Prostate gland (tissue), 2 donors: ENCODE results near the gene INSRR.

Experiments used
- CTCF ChIP-seq, 4 experiments: fragments of 200-600 bp in 2 of 4; fragments of 450-650 bp in 2 of 4; sonication (generic) in 2 of 4; IDR thresholded peaks; 1 replicate in 3 of 4; 2 replicates in 1 of 4; pipeline ENCODE4 v1.5.1; 2016 to 2019; ENCODE audit warnings: antibody characterized with exemption in 4 of 4, mild to moderate bottlenecking in 2 of 4, moderate library complexity in 2 of 4
- POLR2A ChIP-seq: fragments of 450-650 bp; IDR thresholded peaks from one replicate; pipeline ENCODE4 v1.6.1; 2016; ENCODE audit warnings: antibody characterized with exemption, mild to moderate bottlenecking

DNA sequence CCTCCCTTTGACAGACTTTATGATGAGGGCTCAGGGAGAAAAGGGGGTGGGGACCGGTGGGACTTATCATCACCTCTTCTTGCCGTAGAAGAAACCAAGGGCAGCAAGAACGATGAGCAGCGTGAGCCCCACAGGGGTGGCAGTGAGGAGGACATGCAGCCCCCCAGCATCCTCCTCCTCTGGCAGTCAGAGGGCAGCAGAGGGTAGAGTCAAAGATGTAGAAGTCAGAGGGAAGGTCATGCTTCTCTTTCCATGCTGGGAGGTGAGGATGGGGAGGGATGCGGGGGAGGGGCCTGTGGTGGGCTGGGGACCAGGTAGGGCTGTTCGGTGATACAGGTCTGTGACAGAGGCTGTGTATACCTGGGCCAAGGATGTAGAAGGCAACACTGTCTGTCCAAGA lies 14.8 kb downstream of the INSRR start:
- TF ChIP-seq POLR2A (no peak), CTCF (IDR thresholded peaks at IDR 0.05) (no peak)
